IMR-90 (cell line): ENCODE measurements around the gene THSD7B. TPM values are rescaled to one million over a fixed set of nuclear protein-coding genes. Genes with fewer than 3 reads are reported as not detected.

Experiments
- ATAC-seq: fragments of 200-7000 bp; cut with Tn5 transposase; 2 replicates; pipeline ENCODE4 v1.9.1; 2020; ENCODE audit warnings: low read depth, mild to moderate bottlenecking, moderate library complexity
- BruUV-seq: library from RNA; stranded (reverse); fragments of 400-500 nt; replicated peaks from 2 replicates; lab custom pipeline; 2021; lab: Mats Ljungman, UMichigan
- CTCF ChIA-PET: fragments of 300-600 bp; formaldehyde crosslinking; extraction: SDS; loops from one replicate; lab custom pipeline; 2021; ENCODE audit warnings: antibody characterized with exemption; lab: Yijun Ruan, JAX
- POLR2A ChIA-PET: fragments of 300-600 bp; sonication (Branson Sonifier 250); formaldehyde crosslinking; loops from one replicate; lab custom pipeline; 2022; ENCODE audit warnings: antibody characterized with exemption; ENCODE audit not compliant: unreplicated experiment; lab: Charles Lee
- DNase-seq: peaks from one replicate; pipeline ENCODE4 v3.0.0; 2013
- H2AFZ ChIP-seq: replicated peaks from 2 replicates; pipeline ENCODE3; 2013; ENCODE audit warnings: low read length, mild to moderate bottlenecking; ENCODE audit not compliant: poor library complexity
- H2AK5ac ChIP-seq: 2 replicates; pipeline ENCODE4 v1.6.1; 2013; ENCODE audit warnings: low read depth, low read length, inconsistent platforms
- H2AK9ac ChIP-seq: replicated peaks from 2 replicates; pipeline ENCODE3; 2013; ENCODE audit warnings: mild to moderate bottlenecking, low read depth, low read length, moderate library complexity; ENCODE audit not compliant: poor library complexity
- H2BK120ac ChIP-seq: 2 replicates; pipeline ENCODE4 v1.6.1; 2013; ENCODE audit warnings: low read depth, low read length, inconsistent platforms
- H2BK15ac ChIP-seq: 3 replicates; pipeline ENCODE4 v1.6.1; 2013; ENCODE audit warnings: low read depth, low read length, inconsistent platforms
- H2BK20ac ChIP-seq: 2 replicates; pipeline ENCODE4 v1.6.1; 2013; ENCODE audit warnings: low read depth, mild to moderate bottlenecking, inconsistent platforms, low read length, moderate library complexity
- H2BK5ac ChIP-seq: 2 replicates; pipeline ENCODE4 v1.6.1; 2013; ENCODE audit warnings: mild to moderate bottlenecking, low read depth, low read length, inconsistent platforms; ENCODE audit not compliant: poor library complexity, severe bottlenecking
- H3K14ac ChIP-seq: replicated peaks from 2 replicates; pipeline ENCODE4 v1.6.1; 2013; ENCODE audit warnings: low read depth, low read length, inconsistent platforms
- H3K18ac ChIP-seq: 2 replicates; pipeline ENCODE4 v1.6.1; 2013; ENCODE audit warnings: low read depth, low read length, control low read depth
- H3K23ac ChIP-seq: 2 replicates; pipeline ENCODE4 v1.6.1; 2013; ENCODE audit warnings: low read depth, low read length, inconsistent platforms
- H3K27ac ChIP-seq: 2 replicates; pipeline ENCODE4 v1.5.1; 2013; ENCODE audit warnings: mild to moderate bottlenecking, control low read depth, low read length; ENCODE audit not compliant: insufficient read depth
- H3K27me3 ChIP-seq: 2 replicates; pipeline ENCODE4 v1.6.1; 2013; ENCODE audit warnings: low read length; ENCODE audit not compliant: control insufficient read depth, insufficient read depth
- H3K36me3 ChIP-seq: 2 replicates; pipeline ENCODE4 v1.6.1; 2013; ENCODE audit warnings: low read length, mixed read lengths; ENCODE audit not compliant: control insufficient read depth, insufficient read depth
- H3K4ac ChIP-seq: 2 replicates; pipeline ENCODE4 v1.6.1; 2013; ENCODE audit warnings: low read depth, low read length, inconsistent platforms
- H3K4me1 ChIP-seq: 2 replicates; pipeline ENCODE4 v1.6.1; 2013; ENCODE audit warnings: low read length, mixed read lengths; ENCODE audit not compliant: control insufficient read depth, insufficient read depth
- H3K4me2 ChIP-seq: 2 replicates; pipeline ENCODE4 v1.6.1; 2013; ENCODE audit warnings: low read depth, mild to moderate bottlenecking, control low read depth, low read length, moderate library complexity
- H3K4me3 ChIP-seq: 2 replicates; pipeline ENCODE4 v1.5.1; 2013; ENCODE audit warnings: low read depth, mild to moderate bottlenecking, control low read depth, low read length, moderate library complexity; ENCODE audit not compliant: insufficient read depth
- H3K56ac ChIP-seq: 2 replicates; pipeline ENCODE4 v1.6.1; 2013; ENCODE audit warnings: low read length, inconsistent platforms; ENCODE audit not compliant: insufficient read depth; ENCODE audit errors: extremely low read depth
- H3K79me1 ChIP-seq, 2 experiments: 2 replicates each; pipeline ENCODE4 v1.6.1; 2013; ENCODE audit warnings: low read length in 2 of 2, inconsistent platforms in 1 of 2, low read depth in 1 of 2
- H3K9ac ChIP-seq: 2 replicates; pipeline ENCODE4 v1.6.1; 2013; ENCODE audit warnings: low read depth, low read length, control low read depth
- H3K9me1 ChIP-seq: 2 replicates; pipeline ENCODE4 v1.6.1; 2013; ENCODE audit warnings: low read length, inconsistent platforms; ENCODE audit not compliant: insufficient read depth
- H3K9me3 ChIP-seq: 2 replicates; pipeline ENCODE4 v1.6.1; 2013; ENCODE audit warnings: low read length; ENCODE audit not compliant: control insufficient read depth, insufficient read depth
- H4K20me1 ChIP-seq: 2 replicates; pipeline ENCODE4 v1.6.1; 2013; ENCODE audit warnings: low read length, inconsistent platforms; ENCODE audit not compliant: insufficient read depth
- H4K5ac ChIP-seq: 2 replicates; pipeline ENCODE4 v1.6.1; 2013; ENCODE audit warnings: mild to moderate bottlenecking, low read depth, low read length, control low read depth
- H4K8ac ChIP-seq, 2 experiments: 2 replicates each; pipeline ENCODE4 v1.6.1; 2013; ENCODE audit warnings: low read depth in 2 of 2, low read length in 2 of 2, control low read depth in 1 of 2, inconsistent platforms in 1 of 2
- H4K91ac ChIP-seq: 2 replicates; pipeline ENCODE4 v1.6.1; 2013; ENCODE audit warnings: low read depth, low read length, inconsistent platforms; ENCODE audit not compliant: insufficient read depth
- BHLHE40 ChIP-seq: fragments of 150-350 bp; IDR thresholded peaks from 2 replicates; pipeline ENCODE4 v1.6.1; 2016; ENCODE audit warnings: mild to moderate bottlenecking, low read depth, low read length
- CEBPB ChIP-seq: IDR thresholded peaks from 2 replicates; pipeline ENCODE4 v1.6.1; 2012; ENCODE audit warnings: low read depth, low read length, improper control_type of control experiment
- CHD1 ChIP-seq: IDR thresholded peaks from 2 replicates; pipeline ENCODE4 v1.6.1; 2012; ENCODE audit warnings: low read depth, low read length, improper control_type of control experiment
- FOS ChIP-seq: fragments of 150-350 bp; IDR thresholded peaks from 2 replicates; pipeline ENCODE4 v1.6.1; 2016; ENCODE audit warnings: low read depth, low read length
- MAFK ChIP-seq: IDR thresholded peaks from 2 replicates; pipeline ENCODE4 v1.6.1; 2012; ENCODE audit warnings: low read depth, low read length, improper control_type of control experiment
- MAZ ChIP-seq: IDR thresholded peaks from 2 replicates; pipeline ENCODE4 v1.6.1; 2012; ENCODE audit warnings: low read depth, mild to moderate bottlenecking, low read length, improper control_type of control experiment, moderate library complexity, borderline replicate concordance
- MXI1 ChIP-seq: IDR thresholded peaks from 2 replicates; pipeline ENCODE4 v1.6.1; 2012; ENCODE audit warnings: low read depth, mild to moderate bottlenecking, low read length, moderate library complexity, borderline replicate concordance
- NFE2L2 ChIP-seq: fragments of 150-350 bp; IDR thresholded peaks from 2 replicates; pipeline ENCODE4 v1.6.1; 2016; ENCODE audit warnings: low read depth, mild to moderate bottlenecking, low read length
- POLR2A ChIP-seq: IDR thresholded peaks from 2 replicates; pipeline ENCODE4 v1.6.1; 2012; ENCODE audit warnings: mild to moderate bottlenecking, low read depth, low read length
- RAD21 ChIP-seq: IDR thresholded peaks from 2 replicates; pipeline ENCODE4 v1.6.1; 2012; ENCODE audit warnings: low read length, improper control_type of control experiment
- RCOR1 ChIP-seq: IDR thresholded peaks from 2 replicates; pipeline ENCODE4 v1.6.1; 2012; ENCODE audit warnings: mild to moderate bottlenecking, low read length, improper control_type of control experiment; ENCODE audit not compliant: insufficient replicate concordance
- RFX5 ChIP-seq: IDR thresholded peaks from 2 replicates; pipeline ENCODE4 v1.8.0; 2012; ENCODE audit warnings: low read depth, mild to moderate bottlenecking, low read length, moderate library complexity
- SMC3 ChIP-seq: fragments of 150-350 bp; IDR thresholded peaks from 2 replicates; pipeline ENCODE4 v1.6.1; 2016; ENCODE audit warnings: low read depth, mild to moderate bottlenecking, antibody characterized with exemption, low read length, moderate library complexity
- WGBS, 2 experiments: methylation state at CpG; one replicate each; pipeline versions ENCODE4 v1.1.5 to v1.1.7; 2013; ENCODE audit warnings: missing lambda C conversion rate in 2 of 2; ENCODE audit not compliant: insufficient read length in 1 of 2; ENCODE audit errors: extremely low coverage in 2 of 2; 5-methylcytosine and 5-hydroxymethylcytosine counted together
- dilution Hi-C: fragments of 300-500 bp; cut with HindIII; formaldehyde crosslinking; loops from one replicate; pipeline ENCODE4 v1.14.3; 2018; ENCODE audit warnings: low sequenced_read_pairs; ENCODE audit not compliant: unreplicated experiment
- in situ Hi-C: fragments of 300-500 bp; cut with MboI; formaldehyde crosslinking; loops from 3 replicates; pipeline ENCODE4 v1.14.3; 2019; ENCODE audit warnings: low sequenced_read_pairs, inconsistent platforms, mixed read lengths
- intact Hi-C: fragments of 100-400 bp; cut with micrococcal nuclease; formaldehyde crosslinking; loops from 2 replicates; pipeline ENCODE4 v1.10.0; 2022
- polyA plus RNA-seq, 3 experiments: library from polyadenylated mRNA; depleted of rRNA; stranded (reverse); fragments of >200 nt; gene quantifications; 2 replicates each; pipeline ENCODE4 v1.2.3, GENCODE V29; 2012; ENCODE audit warnings: low replicate concordance in 1 of 3
- total RNA-seq: library from RNA; depleted of rRNA; stranded (reverse); fragments of >200 nt; gene quantifications from 2 replicates; pipeline ENCODE4 v1.2.3, GENCODE V29; 2012
- TF ChIP-seq, protein P1 (sequence below): fragments of 150-350 bp; IDR thresholded peaks from 2 replicates; pipeline ENCODE4 v1.6.1; 2017; ENCODE audit warnings: mild to moderate bottlenecking, antibody characterized with exemption, low read length, low read depth
- TF ChIP-seq, protein P2 (sequence below): fragments of 150-350 bp; IDR thresholded peaks from 2 replicates; pipeline ENCODE4 v1.6.1; 2016; ENCODE audit warnings: low read depth, mild to moderate bottlenecking, low read length, moderate library complexity, borderline replicate concordance
- TF ChIP-seq, protein P3 (sequence below): conservative IDR thresholded peaks from 2 replicates; pipeline ENCODE4 v1.5.1; 2012; ENCODE audit warnings: mild to moderate bottlenecking, low read depth, low read length, improper control_type of control experiment

Gene THSD7B
- total and polyA plus RNA-seq, 2 of the 4 experiments (the other 2 are of a cell fraction): not detected

DNA sequence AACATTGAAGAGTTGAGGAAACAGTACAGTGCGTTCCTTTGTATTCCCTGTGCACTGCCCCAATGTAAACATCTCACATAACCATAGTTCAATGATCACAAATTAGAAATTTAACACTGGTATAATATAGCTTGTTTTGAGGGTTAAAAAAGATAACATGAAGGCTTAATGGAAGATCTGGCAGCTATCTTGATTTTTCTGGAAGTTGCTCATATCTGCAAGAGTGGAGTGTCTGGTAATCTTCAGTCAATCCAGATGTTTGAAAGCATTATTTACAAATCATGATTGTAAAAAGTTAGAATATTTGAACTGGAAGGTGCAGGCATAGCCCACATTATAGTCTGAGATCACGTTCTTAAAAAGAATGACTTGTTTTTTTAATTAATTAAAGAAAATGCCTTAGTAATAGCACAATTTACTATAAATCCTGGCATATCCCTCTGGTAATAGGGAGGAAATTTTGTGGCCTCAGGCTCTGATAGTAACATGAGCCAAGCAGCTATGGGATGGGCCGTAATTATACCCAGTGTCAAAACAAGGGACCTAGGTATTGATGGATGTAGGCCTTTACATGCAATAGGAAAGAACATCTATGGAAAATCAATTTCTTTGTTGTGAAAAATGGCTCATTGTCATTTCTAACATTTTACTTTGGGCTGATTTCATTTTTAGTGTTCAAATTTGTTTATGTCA is 418.0 kb downstream of the THSD7B start:
- H2BK15ac ChIP-seq: no peak overlapping the region
- ATAC-seq (no peak), DNase-seq (no peak)
- no peak overlapping the region for H3K27ac ChIP-seq
- TF ChIP-seq RCOR1 (no peak), SMC3 (no peak), MAFK (no peak), BHLHE40 (no peak), FOS (no peak), POLR2A (no peak), MAZ (no peak), MXI1 (no peak), CEBPB (no peak), RAD21 (no peak), RFX5 (no peak), CHD1 (no peak), NFE2L2 (no peak)
- TF ChIP-seq, protein P1, sequence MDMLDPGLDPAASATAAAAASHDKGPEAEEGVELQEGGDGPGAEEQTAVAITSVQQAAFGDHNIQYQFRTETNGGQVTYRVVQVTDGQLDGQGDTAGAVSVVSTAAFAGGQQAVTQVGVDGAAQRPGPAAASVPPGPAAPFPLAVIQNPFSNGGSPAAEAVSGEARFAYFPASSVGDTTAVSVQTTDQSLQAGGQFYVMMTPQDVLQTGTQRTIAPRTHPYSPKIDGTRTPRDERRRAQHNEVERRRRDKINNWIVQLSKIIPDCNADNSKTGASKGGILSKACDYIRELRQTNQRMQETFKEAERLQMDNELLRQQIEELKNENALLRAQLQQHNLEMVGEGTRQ: no peak
- TF ChIP-seq, protein P2, sequence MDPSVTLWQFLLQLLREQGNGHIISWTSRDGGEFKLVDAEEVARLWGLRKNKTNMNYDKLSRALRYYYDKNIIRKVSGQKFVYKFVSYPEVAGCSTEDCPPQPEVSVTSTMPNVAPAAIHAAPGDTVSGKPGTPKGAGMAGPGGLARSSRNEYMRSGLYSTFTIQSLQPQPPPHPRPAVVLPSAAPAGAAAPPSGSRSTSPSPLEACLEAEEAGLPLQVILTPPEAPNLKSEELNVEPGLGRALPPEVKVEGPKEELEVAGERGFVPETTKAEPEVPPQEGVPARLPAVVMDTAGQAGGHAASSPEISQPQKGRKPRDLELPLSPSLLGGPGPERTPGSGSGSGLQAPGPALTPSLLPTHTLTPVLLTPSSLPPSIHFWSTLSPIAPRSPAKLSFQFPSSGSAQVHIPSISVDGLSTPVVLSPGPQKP: no peak
- TF ChIP-seq, protein P3, sequence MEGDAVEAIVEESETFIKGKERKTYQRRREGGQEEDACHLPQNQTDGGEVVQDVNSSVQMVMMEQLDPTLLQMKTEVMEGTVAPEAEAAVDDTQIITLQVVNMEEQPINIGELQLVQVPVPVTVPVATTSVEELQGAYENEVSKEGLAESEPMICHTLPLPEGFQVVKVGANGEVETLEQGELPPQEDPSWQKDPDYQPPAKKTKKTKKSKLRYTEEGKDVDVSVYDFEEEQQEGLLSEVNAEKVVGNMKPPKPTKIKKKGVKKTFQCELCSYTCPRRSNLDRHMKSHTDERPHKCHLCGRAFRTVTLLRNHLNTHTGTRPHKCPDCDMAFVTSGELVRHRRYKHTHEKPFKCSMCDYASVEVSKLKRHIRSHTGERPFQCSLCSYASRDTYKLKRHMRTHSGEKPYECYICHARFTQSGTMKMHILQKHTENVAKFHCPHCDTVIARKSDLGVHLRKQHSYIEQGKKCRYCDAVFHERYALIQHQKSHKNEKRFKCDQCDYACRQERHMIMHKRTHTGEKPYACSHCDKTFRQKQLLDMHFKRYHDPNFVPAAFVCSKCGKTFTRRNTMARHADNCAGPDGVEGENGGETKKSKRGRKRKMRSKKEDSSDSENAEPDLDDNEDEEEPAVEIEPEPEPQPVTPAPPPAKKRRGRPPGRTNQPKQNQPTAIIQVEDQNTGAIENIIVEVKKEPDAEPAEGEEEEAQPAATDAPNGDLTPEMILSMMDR: no peak
- H2AK9ac ChIP-seq: no peak overlapping the region
- intact Hi-C loops (no loop called here), in situ Hi-C loops (no loop called here), dilution Hi-C loops (no loop called here)
- H2BK20ac ChIP-seq: no peak overlapping the region
- H3K79me1 ChIP-seq: no peaks in the 10 kb centered on the region
- no peak overlapping the region for H2BK5ac ChIP-seq
- no peak overlapping the region for H4K8ac ChIP-seq
- H3K23ac ChIP-seq: no peak overlapping the region
- H3K9me1 ChIP-seq: no peaks in the 10 kb centered on the region
- no peaks in the 10 kb centered on the region for H3K4me1 ChIP-seq
- H3K27me3 ChIP-seq: no peaks in the 10 kb centered on the region
- H3K9ac ChIP-seq: no peak overlapping the region
- H3K18ac ChIP-seq: no peak overlapping the region
- H3K9me3 ChIP-seq: peaks cover 7% of the 10 kb centered on the region; the same call in 1 of the 2 replicates
- H4K91ac ChIP-seq: no peak overlapping the region
- BruUV-seq: no TSS peak
- H2AFZ ChIP-seq: no peak overlapping the region
- no peak overlapping the region for H2AK5ac ChIP-seq
- no peak overlapping the region for H4K5ac ChIP-seq
- ChIA-PET CTCF (no interaction called here), POLR2A (no interaction called here)
- no peaks in the 10 kb centered on the region for H4K20me1 ChIP-seq
- no peak overlapping the region for H3K4me3 ChIP-seq
- no peak overlapping the region for H3K14ac ChIP-seq
- WGBS, 2 experiments: no CpG with 5 or more reads among the region's 3 CpGs
- H3K36me3 ChIP-seq: no peaks in the 10 kb centered on the region
- no peak overlapping the region for H3K56ac ChIP-seq
- H2BK120ac ChIP-seq: no peak overlapping the region
- no peak overlapping the region for H3K4me2 ChIP-seq
- H3K4ac ChIP-seq: no peak overlapping the region
